Peyer's patch (tissue), 4 donors: ENCODE measurements around the gene CTLA4. TPM values are rescaled to one million over a fixed set of nuclear protein-coding genes. Genes with fewer than 3 reads are reported as not detected.
A peak's percentile ranks its signal among the peaks of the same experiment; 100 is the strongest.

Experiments
- DNase-seq, 3 donors: peaks; one replicate each; pipeline ENCODE4 v3.0.0-alpha.2; 2017 to 2019
- H3K27ac ChIP-seq, 4 donors: fragments of 200-600 bp; sonication (generic); one replicate each; pipeline ENCODE4 v1.5.1; 2016 to 2019
- H3K27me3 ChIP-seq, 2 donors: fragments of 200-600 bp; sonication (generic); one replicate each; pipeline ENCODE4 v1.5.1; 2019
- H3K36me3 ChIP-seq, 3 donors: fragments of 200-600 bp; sonication (generic); one replicate each; pipeline ENCODE4 v1.5.1; 2016 to 2019
- H3K4me1 ChIP-seq, 4 donors: fragments of 200-600 bp; sonication (generic); one replicate each; pipeline ENCODE4 v1.5.1; 2016 to 2019
- H3K4me3 ChIP-seq, 4 donors: fragments of 200-600 bp; sonication (generic); 1 replicate in 3 of 4; 2 replicates in 1 of 4; pipeline ENCODE4 v1.5.1; 2016 to 2019; ENCODE audit warnings: mild to moderate bottlenecking in 1 of 4
- H3K9me3 ChIP-seq, 4 donors: fragments of 200-600 bp; sonication (generic); one replicate each; pipeline ENCODE4 v1.5.1; 2016 to 2019; ENCODE audit warnings: mild to moderate bottlenecking in 1 of 4
- CTCF ChIP-seq, 6 experiments: fragments of 450-650 bp in 4 of 6; fragments of 200-600 bp in 2 of 6; sonication (generic) in 1 of 6; IDR thresholded peaks; one replicate each; pipeline ENCODE4 v1.5.1; 2017 to 2019; ENCODE audit warnings: antibody characterized with exemption in 6 of 6, mild to moderate bottlenecking in 3 of 6, moderate library complexity in 1 of 6
- POLR2A ChIP-seq, 2 donors: fragments of 450-650 bp; IDR thresholded peaks; one replicate each; pipeline ENCODE4 v1.5.1; 2017; ENCODE audit warnings: antibody characterized with exemption in 2 of 2, mild to moderate bottlenecking in 2 of 2, moderate library complexity in 2 of 2
- total RNA-seq, 4 donors: library from RNA; depleted of rRNA; stranded (reverse); fragments of >200 nt; gene quantifications; one replicate each; pipeline ENCODE4 v1.1.0, GENCODE V29; 2016

The CTLA4 gene
- total RNA-seq, 4 donors from 2014 or later, result 42.1 TPM; not detected in 3

GRCh38 chr2:203891474-203891873, 23.9 kb downstream of the CTLA4 start:
- H3K27me3 ChIP-seq, result no peaks in the 10 kb centered on the region
- H3K9me3 ChIP-seq, result no peaks in the 10 kb centered on the region
- TF ChIP-seq POLR2A (IDR thresholded peaks at IDR 0.05) (no peak), CTCF (IDR thresholded peaks at IDR 0.05) (no peak)
- H3K27ac ChIP-seq, result no peak overlapping the region
- H3K4me3 ChIP-seq, result no peak overlapping the region
- DNase-seq, result peak in 1 of 3 donors; percentile 53
- no peaks in the 10 kb centered on the region for H3K4me1 ChIP-seq
- H3K36me3 ChIP-seq, result no peaks in the 10 kb centered on the region

- Histone ChIP-seq H3K27me3 (no peaks in the 10 kb centered on the region), H3K9me3 (no peaks in the 10 kb centered on the region), H3K4me3 (no peak overlapping the region), H3K36me3 (no peaks in the 10 kb centered on the region), H3K4me1 (no peaks in the 10 kb centered on the region), H3K27ac (no peak overlapping the region)
- no peak for DNase-seq
- TF ChIP-seq POLR2A (IDR thresholded peaks at IDR 0.05) (no peak), CTCF (IDR thresholded peaks at IDR 0.05) (no peak)
Measured at GRCh38 chr2:203892207-203892606, 24.6 kb downstream of the CTLA4 start.

DNA sequence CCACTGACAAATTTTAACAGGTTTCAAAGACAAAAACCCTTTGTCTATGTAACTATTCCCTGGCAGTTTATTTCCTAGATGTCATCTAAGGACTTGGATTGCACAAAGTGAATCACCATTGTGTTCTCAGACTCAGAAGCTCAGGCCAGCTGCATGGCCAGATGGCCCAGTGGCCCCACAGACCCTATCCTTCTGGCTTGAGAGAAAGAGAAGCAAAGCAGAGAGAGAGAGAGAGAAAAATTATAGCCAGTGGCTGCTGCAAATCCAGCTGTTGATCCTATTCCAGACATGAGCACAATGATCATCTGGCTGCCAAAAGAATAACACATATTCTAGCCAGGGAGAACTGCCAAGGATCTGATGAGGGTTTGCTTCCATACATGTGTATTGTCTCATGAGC, 25.8 kb downstream of the CTLA4 start:
- DNase-seq, result no peak
- no peak for TF ChIP-seq POLR2A (IDR thresholded peaks at IDR 0.05)
- no peak for TF ChIP-seq CTCF (IDR thresholded peaks at IDR 0.05)
- Histone ChIP-seq H3K36me3 (no peaks in the 10 kb centered on the region), H3K4me1 (no peaks in the 10 kb centered on the region), H3K27me3 (no peaks in the 10 kb centered on the region), H3K9me3 (no peaks in the 10 kb centered on the region), H3K4me3 (no peak overlapping the region), H3K27ac (peak overlapping the region in 1 of 4 donors; percentile 3)

DNA sequence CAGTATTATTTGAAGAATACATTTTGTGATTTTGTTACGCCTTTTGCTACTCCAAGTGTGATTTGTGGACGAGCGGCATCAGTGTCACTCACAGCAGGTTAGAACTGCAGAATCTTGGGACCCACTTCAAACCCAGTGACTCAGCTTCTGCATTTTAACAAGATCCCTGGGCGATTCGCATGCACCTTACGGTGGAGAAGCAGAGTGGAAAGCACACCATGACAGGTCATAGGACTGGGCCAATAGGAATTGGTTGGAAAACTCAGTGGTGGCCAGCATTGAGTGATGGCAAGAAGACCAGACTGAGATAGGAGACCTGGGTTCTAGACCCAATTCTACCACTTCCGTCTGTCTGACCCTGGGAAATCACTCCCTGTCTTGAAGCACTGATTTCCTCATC, 26.3 kb downstream of the CTLA4 start:
- H3K27me3 ChIP-seq, result no peaks in the 10 kb centered on the region
- peak overlapping the region in 1 of 4 donors; percentile 3 for H3K27ac ChIP-seq
- no peaks in the 10 kb centered on the region for H3K9me3 ChIP-seq
- no peaks in the 10 kb centered on the region for H3K36me3 ChIP-seq
- DNase-seq, result no peak
- no peaks in the 10 kb centered on the region for H3K4me1 ChIP-seq
- TF ChIP-seq CTCF (IDR thresholded peaks at IDR 0.05), result no peak
- TF ChIP-seq POLR2A (IDR thresholded peaks at IDR 0.05), result no peak
- no peak overlapping the region for H3K4me3 ChIP-seq

GRCh38 chr2:203894262-203894661, 26.7 kb downstream of the CTLA4 start:
- DNase-seq, result no peak
- no peak for TF ChIP-seq POLR2A (IDR thresholded peaks at IDR 0.05)
- TF ChIP-seq CTCF (IDR thresholded peaks at IDR 0.05), result no peak
- H3K27ac ChIP-seq, result no peak overlapping the region
- no peaks in the 10 kb centered on the region for H3K4me1 ChIP-seq
- no peaks in the 10 kb centered on the region for H3K9me3 ChIP-seq
- H3K27me3 ChIP-seq, result no peaks in the 10 kb centered on the region
- H3K36me3 ChIP-seq, result no peaks in the 10 kb centered on the region
- no peak overlapping the region for H3K4me3 ChIP-seq

- H3K27ac ChIP-seq, result no peak overlapping the region
Measured at GRCh38 chr2:203897544-203897943, 30.0 kb downstream of the CTLA4 start.

More at GRCh38 chr2:203897544-203897943, 30.0 kb downstream of the CTLA4 start:
- DNase-seq, result no peak
- TF ChIP-seq POLR2A (IDR thresholded peaks at IDR 0.05) (no peak), CTCF (IDR thresholded peaks at IDR 0.05) (no peak)
- H3K36me3 ChIP-seq, result no peaks in the 10 kb centered on the region
- no peaks in the 10 kb centered on the region for H3K27me3 ChIP-seq
- H3K9me3 ChIP-seq, result peaks cover 0 to 6% (median 0%) of the 10 kb centered on the region in 4 donors
- H3K4me1 ChIP-seq, result no peaks in the 10 kb centered on the region
- H3K4me3 ChIP-seq, result no peak overlapping the region
